WTC11 (cell line): ENCODE measurements around the gene VPREB3. TPM values are rescaled to one million over a fixed set of nuclear protein-coding genes. Genes with fewer than 3 reads are reported as not detected.

Experiments
- ATAC-seq: fragments of 200-7000 bp; cut with Tn5 transposase; 2 replicates; pipeline ENCODE4 v1.10.0; 2021; ENCODE audit warnings: mild to moderate bottlenecking, moderate library complexity
- CTCF ChIA-PET: fragments of 300-600 bp; sonication (Branson Sonifier 250); formaldehyde crosslinking; loops from one replicate; lab custom pipeline; 2021; ENCODE audit warnings: antibody characterized with exemption; lab: Charles Lee
- POLR2A ChIA-PET: fragments of 350-600 bp; sonication (Branson Sonifier 250); formaldehyde crosslinking; loops from one replicate; lab custom pipeline; 2021; ENCODE audit warnings: antibody characterized with exemption; lab: Charles Lee
- DNase-seq: peaks from one replicate; pipeline ENCODE4 v3.0.0; 2021; ENCODE audit warnings: low spot score
- H3K27ac Mint-ChIP-seq: 2 replicates; pipeline ENCODE4 v1.8.0; 2021; ENCODE audit warnings: mixed read lengths
- H3K27me3 Mint-ChIP-seq: 2 replicates; pipeline ENCODE4 v1.8.0; 2021; ENCODE audit warnings: low read depth, mild to moderate bottlenecking, moderate library complexity, mixed read lengths
- H3K36me3 Mint-ChIP-seq: 2 replicates; pipeline ENCODE4 v1.8.0; 2021; ENCODE audit warnings: mixed read lengths
- H3K4me1 Mint-ChIP-seq: 2 replicates; pipeline ENCODE4 v1.8.0; 2022; ENCODE audit warnings: mixed read lengths
- H3K4me3 Mint-ChIP-seq: 2 replicates; pipeline ENCODE4 v1.8.0; 2021; ENCODE audit warnings: mild to moderate bottlenecking, moderate library complexity, mixed read lengths
- H3K9me3 Mint-ChIP-seq: 2 replicates; pipeline ENCODE4 v1.8.0; 2021; ENCODE audit warnings: mixed read lengths
- ESRRA ChIP-seq: sonication (generic); formaldehyde crosslinking; IDR thresholded peaks from 2 replicates; pipeline ENCODE4 v1.8.1; 2022; ENCODE audit warnings: mild to moderate bottlenecking, missing genetic modification reagents, borderline replicate concordance
- ETV6 ChIP-seq: sonication (generic); formaldehyde crosslinking; IDR thresholded peaks from 2 replicates; pipeline ENCODE4 v1.8.1; 2022; ENCODE audit warnings: mild to moderate bottlenecking, missing genetic modification reagents
- FOXK1 ChIP-seq: sonication (generic); formaldehyde crosslinking; IDR thresholded peaks from 2 replicates; pipeline ENCODE4 v1.8.0; 2022; ENCODE audit warnings: mild to moderate bottlenecking, moderate library complexity, missing genetic modification reagents
- KAT7 ChIP-seq: sonication (generic); formaldehyde crosslinking; IDR thresholded peaks from 2 replicates; pipeline ENCODE4 v1.8.1; 2023; ENCODE audit warnings: missing genetic modification reagents, mild to moderate bottlenecking, borderline replicate concordance
- MYBL2 ChIP-seq: sonication (generic); formaldehyde crosslinking; IDR thresholded peaks from 2 replicates; pipeline ENCODE4 v1.8.1; 2023; ENCODE audit warnings: mild to moderate bottlenecking, moderate library complexity, missing genetic modification reagents
- PRDM15 ChIP-seq: sonication (generic); formaldehyde crosslinking; IDR thresholded peaks from 2 replicates; pipeline ENCODE4 v1.8.0; 2022; ENCODE audit warnings: missing genetic modification reagents
- RELA ChIP-seq: sonication (generic); formaldehyde crosslinking; IDR thresholded peaks from 2 replicates; pipeline ENCODE4 v1.8.1; 2022; ENCODE audit warnings: missing genetic modification reagents, mild to moderate bottlenecking, borderline replicate concordance
- SOX15 ChIP-seq: fragments of 250-450 bp; sonication (Bioruptor Pico); IDR thresholded peaks from 2 replicates; pipeline ENCODE4 v1.9.0; 2021; ENCODE audit warnings: mild to moderate bottlenecking
- TCF7 ChIP-seq: sonication (generic); formaldehyde crosslinking; IDR thresholded peaks from 2 replicates; pipeline ENCODE4 v1.8.0; 2022; ENCODE audit warnings: mild to moderate bottlenecking, low read depth, missing genetic modification reagents, moderate library complexity
- ZMAT4 ChIP-seq: fragments of 250-450 bp; sonication (Bioruptor Pico); IDR thresholded peaks from 2 replicates; pipeline ENCODE4 v1.9.0; 2021; ENCODE audit warnings: mild to moderate bottlenecking
- ZNF263 ChIP-seq: sonication (generic); formaldehyde crosslinking; IDR thresholded peaks from 2 replicates; pipeline ENCODE4 v1.8.1; 2022; ENCODE audit warnings: low read depth, mild to moderate bottlenecking, moderate library complexity, missing genetic modification reagents
- ZNF317 ChIP-seq: sonication (generic); formaldehyde crosslinking; IDR thresholded peaks from 2 replicates; pipeline ENCODE4 v1.8.1; 2023; ENCODE audit warnings: low read depth, mild to moderate bottlenecking, moderate library complexity, missing genetic modification reagents, borderline replicate concordance
- ZNF416 ChIP-seq: fragments of 250-450 bp; sonication (Bioruptor Pico); IDR thresholded peaks from 2 replicates; pipeline ENCODE4 v1.9.0; 2021; ENCODE audit warnings: mild to moderate bottlenecking, inconsistent platforms
- ZNF532 ChIP-seq: fragments of 250-450 bp; sonication (Bioruptor Pico); IDR thresholded peaks from 2 replicates; pipeline ENCODE4 v1.9.0; 2021; ENCODE audit warnings: mild to moderate bottlenecking, borderline replicate concordance
- ZNF671 ChIP-seq: fragments of 250-450 bp; sonication (Bioruptor Pico); IDR thresholded peaks from 2 replicates; pipeline ENCODE4 v1.8.0; 2021; ENCODE audit warnings: mild to moderate bottlenecking
- total RNA-seq: library from RNA; stranded (reverse); gene quantifications from 3 replicates; pipeline ENCODE4 v1.2.3, GENCODE V29; 2021
- TF ChIP-seq, protein P1 (sequence below): sonication (generic); formaldehyde crosslinking; IDR thresholded peaks from 2 replicates; pipeline ENCODE4 v1.8.1; 2022; ENCODE audit warnings: low read depth, mild to moderate bottlenecking, moderate library complexity, missing genetic modification reagents, borderline replicate concordance
- TF ChIP-seq, protein P2 (sequence below): sonication (generic); formaldehyde crosslinking; IDR thresholded peaks from 2 replicates; pipeline ENCODE4 v1.8.1; 2023; ENCODE audit warnings: mild to moderate bottlenecking, moderate library complexity, missing genetic modification reagents

Gene VPREB3
- total RNA-seq, 1 experiment from 2014 or later = 0.81 TPM

GRCh38 chr22:23742505-23743264, 11.5 kb downstream of the VPREB3 start:
- TF ChIP-seq FOXK1 (no peak), ZNF317 (CRISPR knock-in tag) (no peak), ZNF671 (CRISPR knock-in tag) (no peak), TCF7 (CRISPR knock-in tag) (no peak), ZMAT4 (CRISPR knock-in tag) (no peak), ZNF416 (CRISPR knock-in tag) (no peak), ZNF263 (CRISPR knock-in tag) (no peak), KAT7 (CRISPR knock-in tag) (no peak), RELA (CRISPR knock-in tag) (no peak), ESRRA (CRISPR knock-in tag) (no peak), ETV6 (no peak), MYBL2 (CRISPR knock-in tag) (no peak), PRDM15 (CRISPR knock-in tag) (no peak), ZNF532 (CRISPR knock-in tag) (no peak)
- TF ChIP-seq, protein P1, sequence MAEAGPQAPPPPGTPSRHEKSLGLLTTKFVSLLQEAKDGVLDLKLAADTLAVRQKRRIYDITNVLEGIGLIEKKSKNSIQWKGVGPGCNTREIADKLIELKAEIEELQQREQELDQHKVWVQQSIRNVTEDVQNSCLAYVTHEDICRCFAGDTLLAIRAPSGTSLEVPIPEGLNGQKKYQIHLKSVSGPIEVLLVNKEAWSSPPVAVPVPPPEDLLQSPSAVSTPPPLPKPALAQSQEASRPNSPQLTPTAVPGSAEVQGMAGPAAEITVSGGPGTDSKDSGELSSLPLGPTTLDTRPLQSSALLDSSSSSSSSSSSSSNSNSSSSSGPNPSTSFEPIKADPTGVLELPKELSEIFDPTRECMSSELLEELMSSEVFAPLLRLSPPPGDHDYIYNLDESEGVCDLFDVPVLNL (CRISPR knock-in tag) = no peak
- TF ChIP-seq, all 79 proteins: peak for 0
- ATAC-seq (no peak), DNase-seq (no peak)
- no peaks in the 10 kb centered on the region; the same call in 1 of the 2 replicates for H3K4me1 Mint-ChIP-seq
- H3K4me3 Mint-ChIP-seq = no peak overlapping the region
- H3K27ac Mint-ChIP-seq = no peak overlapping the region
- ChIA-PET CTCF (no interaction called here), POLR2A (no interaction called here)
- H3K27me3 Mint-ChIP-seq = no peaks in the 10 kb centered on the region
- no peaks in the 10 kb centered on the region for H3K9me3 Mint-ChIP-seq
- peaks cover 19% of the 10 kb centered on the region for H3K36me3 Mint-ChIP-seq

GRCh38 chr22:23737696-23738095, 16.5 kb downstream of the VPREB3 start:
- no peaks in the 10 kb centered on the region for H3K27me3 Mint-ChIP-seq
- no peak overlapping the region for H3K27ac Mint-ChIP-seq
- ChIA-PET CTCF (interaction anchor here (0.8 to 1.6 kb wide), 4 partner anchors 29 to 112 kb away, joined by 3 to 9 read pairs (median 6); no protein-coding TSS in a partner anchor), POLR2A (interaction anchor here (0.7 kb wide), 1 partner anchor 121 kb away, joined by 4 read pairs; no protein-coding TSS in a partner anchor)
- H3K4me3 Mint-ChIP-seq = no peak overlapping the region
- H3K9me3 Mint-ChIP-seq = no peaks in the 10 kb centered on the region
- peaks cover 6% of the 10 kb centered on the region for H3K4me1 Mint-ChIP-seq
- ATAC-seq (no peak), DNase-seq (no peak)
- no peaks in the 10 kb centered on the region for H3K36me3 Mint-ChIP-seq
- TF ChIP-seq ZNF317 (CRISPR knock-in tag) (no peak), ZNF532 (CRISPR knock-in tag) (no peak), MYBL2 (CRISPR knock-in tag) (no peak), ZNF263 (CRISPR knock-in tag) (no peak), ETV6 (no peak), SOX15 (CRISPR knock-in tag) (no peak)
- TF ChIP-seq, protein P2, sequence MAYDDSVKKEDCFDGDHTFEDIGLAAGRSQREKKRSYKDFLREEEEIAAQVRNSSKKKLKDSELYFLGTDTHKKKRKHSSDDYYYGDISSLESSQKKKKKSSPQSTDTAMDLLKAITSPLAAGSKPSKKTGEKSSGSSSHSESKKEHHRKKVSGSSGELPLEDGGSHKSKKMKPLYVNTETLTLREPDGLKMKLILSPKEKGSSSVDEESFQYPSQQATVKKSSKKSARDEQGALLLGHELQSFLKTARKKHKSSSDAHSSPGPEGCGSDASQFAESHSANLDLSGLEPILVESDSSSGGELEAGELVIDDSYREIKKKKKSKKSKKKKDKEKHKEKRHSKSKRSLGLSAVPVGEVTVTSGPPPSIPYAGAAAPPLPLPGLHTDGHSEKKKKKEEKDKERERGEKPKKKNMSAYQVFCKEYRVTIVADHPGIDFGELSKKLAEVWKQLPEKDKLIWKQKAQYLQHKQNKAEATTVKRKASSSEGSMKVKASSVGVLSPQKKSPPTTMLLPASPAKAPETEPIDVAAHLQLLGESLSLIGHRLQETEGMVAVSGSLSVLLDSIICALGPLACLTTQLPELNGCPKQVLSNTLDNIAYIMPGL (CRISPR knock-in tag) = no peak
